H1 (cell line): ENCODE results near the gene PIP5K1B. TPM values are rescaled to one million over a fixed set of nuclear protein-coding genes. Genes with fewer than 3 reads are reported as not detected.

ENCODE experiments used
- POLR2AphosphoS5 ChIP-seq: IDR thresholded peaks from 2 replicates; pipeline ENCODE4 v1.6.1; 2011; ENCODE audit warnings: low read depth, low read length
- RXRA ChIP-seq: IDR thresholded peaks from 2 replicates; pipeline ENCODE4 v1.6.1; 2011; ENCODE audit warnings: low read depth, mild to moderate bottlenecking, low read length, moderate library complexity; ENCODE audit not compliant: insufficient read depth
- TCF12 ChIP-seq: IDR thresholded peaks from 2 replicates; pipeline ENCODE4 v1.6.1; 2011; ENCODE audit warnings: low read depth, mild to moderate bottlenecking, low read length
- polyA plus RNA-seq, 7 experiments: library from polyadenylated mRNA; depleted of rRNA in 3 of 7; stranded (reverse) in 5 of 7; unstranded in 2 of 7; fragments of >200 nt in 5 of 7; fragments of 200-250 nt in 2 of 7; gene quantifications; 1 replicate in 5 of 7; 2 replicates in 1 of 7; 4 replicates in 1 of 7; pipeline versions ENCODE4 v1.2.1 to v1.2.3, GENCODE V29; 2011 to 2013; ENCODE audit warnings: missing spikeins in 2 of 7, mixed read lengths in 2 of 7
- total RNA-seq: library from RNA; stranded (reverse); fragmentation: NEBNext Ultra II Directional; extraction: Animal tissue kit (Norgen Biotek cat#: 25700); gene quantifications from 2 replicates; pipeline ENCODE4 v1.2.1, GENCODE V29; 2021

The PIP5K1B gene
- total and polyA plus RNA-seq, 2 of the 8 experiments (the other 6 are each of a cell fraction or from before 2014, with no cell fraction given): 4.7 to 7.7 TPM

- TF ChIP-seq RXRA (no peak), TCF12 (no peak), POLR2AphosphoS5 (no peak)
- TF ChIP-seq, all 59 proteins: peak for 0
These were observed 340.8 kb downstream of the PIP5K1B start (continued) for GRCh38 chr9:69045821-69046220.
